ENCODE measurements around the gene NPW. TPM values are rescaled to one million over a fixed set of nuclear protein-coding genes. Genes with fewer than 3 reads are reported as not detected.

The NPW gene
- polyA plus RNA-seq, 1 donor (not counting 4 experiments of a cell fraction or from before 2014, with no cell fraction given), result not detected

DNA sequence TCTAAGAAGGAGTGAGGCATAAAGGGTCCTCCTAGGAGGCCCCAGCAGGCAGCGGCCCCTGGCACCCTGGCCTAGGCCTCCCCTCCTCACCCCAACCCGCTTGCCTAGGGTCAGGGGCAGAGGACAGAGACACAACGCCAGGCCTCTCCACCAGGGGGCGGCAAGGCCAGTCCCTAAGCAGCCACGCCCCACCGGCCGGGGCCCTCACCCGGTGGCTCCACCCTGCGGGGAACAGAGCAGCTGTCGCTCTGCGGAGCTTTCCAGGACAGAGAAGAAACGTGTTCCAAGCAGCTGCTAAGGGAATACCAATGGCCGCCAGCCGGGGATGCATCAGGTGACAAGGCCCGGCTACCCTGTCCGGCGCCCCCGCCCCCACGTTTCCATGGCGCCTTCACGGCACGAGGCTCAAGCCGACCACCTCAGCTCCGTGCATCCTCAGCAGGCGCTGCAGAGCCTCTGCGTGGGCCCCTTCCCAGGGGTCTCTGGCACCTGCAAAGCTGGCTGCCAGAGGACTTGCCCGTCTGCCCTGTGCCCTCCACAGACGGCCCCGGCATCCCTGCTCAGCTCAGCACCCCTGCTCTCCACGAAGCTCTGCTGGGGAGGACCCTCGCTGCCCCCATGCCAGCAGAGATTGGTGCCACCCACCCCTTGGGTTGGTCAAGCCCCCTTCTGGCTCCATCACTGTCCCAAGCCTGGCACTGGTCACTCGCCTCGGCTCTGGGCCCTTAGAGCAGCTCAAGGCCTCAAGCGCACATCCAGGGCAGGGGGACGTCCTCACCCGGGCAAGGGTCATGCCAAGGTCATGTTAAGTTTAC is 15.6 kb upstream of the NPW start:
- no peak for FAIRE-seq

DNA sequence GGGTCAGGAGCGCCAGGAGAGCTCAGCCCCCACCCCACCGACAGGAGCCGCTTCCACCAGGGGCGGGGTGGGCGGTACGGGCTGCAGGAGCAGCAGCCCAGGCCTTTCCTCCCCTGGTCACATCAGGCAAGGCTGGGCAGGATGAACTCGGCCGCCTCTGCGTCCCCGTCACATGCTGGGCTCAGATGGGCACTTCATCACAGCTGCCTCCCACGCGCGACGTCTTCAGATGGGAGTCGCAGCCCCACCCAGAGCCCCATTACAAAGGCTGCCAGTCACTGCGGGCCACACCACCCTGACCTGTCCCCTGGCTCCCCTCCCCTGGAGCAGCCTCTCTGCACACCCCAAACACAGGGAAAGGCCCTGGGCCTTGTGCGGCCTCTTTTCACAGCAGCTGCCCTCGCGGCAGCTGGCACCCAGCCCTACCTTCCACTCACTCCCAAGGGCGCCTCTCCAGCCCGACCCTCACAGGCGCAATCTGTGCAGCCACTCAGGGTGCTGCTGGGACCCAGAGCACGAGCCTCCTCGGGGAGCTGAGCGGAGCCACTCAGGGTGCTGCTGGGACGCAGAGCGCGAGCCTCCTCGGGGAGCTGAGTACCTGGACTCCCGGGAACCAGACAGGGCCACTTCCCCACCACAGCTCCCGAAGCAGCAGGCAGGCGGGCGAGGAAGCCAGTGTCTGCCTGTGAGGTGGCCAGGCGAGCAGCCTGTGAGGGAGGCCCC is 14.6 kb upstream of the NPW start:
- Histone ChIP-seq H3K27ac (ENCODE audit: control insufficient read depth, insufficient read depth, low read length) (no peak overlapping the region), H3K79me2 (ENCODE audit: control insufficient read depth, insufficient read depth, low read length) (peaks cover 80% of the 10 kb centered on the region), H3K36me3 (ENCODE audit: control insufficient read depth in 2 of 2, extremely low read depth in 1 of 2, insufficient read depth in 2 of 2, low read length in 2 of 2) (peaks cover 24 to 74% of the 10 kb centered on the region in 2 experiments), H3K27me3 (ENCODE audit: control insufficient read depth, extremely low read depth, insufficient read depth, low read length) (no peaks in the 10 kb centered on the region), H3K9me3 (ENCODE audit: control insufficient read depth, low read depth, low read length) (no peaks in the 10 kb centered on the region), H3K4me1 (ENCODE audit: control insufficient read depth, extremely low read depth, insufficient read depth, low read length) (peaks cover 29% of the 10 kb centered on the region), H2AFZ (ENCODE audit: control insufficient read depth, low read length) (no peak overlapping the region), H3K9me1 (ENCODE audit: control insufficient read depth, extremely low read depth, insufficient read depth, low read length) (no peaks in the 10 kb centered on the region), H3K4me2 (ENCODE audit: control insufficient read depth, extremely low read depth, insufficient read depth, low read depth, low read length) (no peak overlapping the region), H4K20me1 (ENCODE audit: control insufficient read depth, extremely low read depth, insufficient read depth, low read length) (peaks cover 58% of the 10 kb centered on the region), H3K9ac (ENCODE audit: control insufficient read depth, extremely low read depth, insufficient read depth, low read length) (no peak overlapping the region), H3K4me3 (ENCODE audit: control insufficient read depth in 2 of 3, extremely low read depth in 1 of 3, insufficient read depth in 2 of 3, low read depth in 1 of 3, low read length in 3 of 3) (no peak overlapping the region)
- DNase-seq (ENCODE audit: low read depth, low spot score) (no peak), FAIRE-seq (no peak)
- dilution Hi-C loops (cut with MboI; ENCODE audit: extremely low pct_ligation_motif_present, low sequenced_read_pairs), result no loop called here
- TF ChIP-seq EZH2 (IDR thresholded peaks at IDR 0.05; ENCODE audit: low read length), result no peak
- TF ChIP-seq, protein P1, sequence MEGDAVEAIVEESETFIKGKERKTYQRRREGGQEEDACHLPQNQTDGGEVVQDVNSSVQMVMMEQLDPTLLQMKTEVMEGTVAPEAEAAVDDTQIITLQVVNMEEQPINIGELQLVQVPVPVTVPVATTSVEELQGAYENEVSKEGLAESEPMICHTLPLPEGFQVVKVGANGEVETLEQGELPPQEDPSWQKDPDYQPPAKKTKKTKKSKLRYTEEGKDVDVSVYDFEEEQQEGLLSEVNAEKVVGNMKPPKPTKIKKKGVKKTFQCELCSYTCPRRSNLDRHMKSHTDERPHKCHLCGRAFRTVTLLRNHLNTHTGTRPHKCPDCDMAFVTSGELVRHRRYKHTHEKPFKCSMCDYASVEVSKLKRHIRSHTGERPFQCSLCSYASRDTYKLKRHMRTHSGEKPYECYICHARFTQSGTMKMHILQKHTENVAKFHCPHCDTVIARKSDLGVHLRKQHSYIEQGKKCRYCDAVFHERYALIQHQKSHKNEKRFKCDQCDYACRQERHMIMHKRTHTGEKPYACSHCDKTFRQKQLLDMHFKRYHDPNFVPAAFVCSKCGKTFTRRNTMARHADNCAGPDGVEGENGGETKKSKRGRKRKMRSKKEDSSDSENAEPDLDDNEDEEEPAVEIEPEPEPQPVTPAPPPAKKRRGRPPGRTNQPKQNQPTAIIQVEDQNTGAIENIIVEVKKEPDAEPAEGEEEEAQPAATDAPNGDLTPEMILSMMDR (optimal IDR thresholded peaks at IDR 0.05 in 1 of 3, IDR thresholded peaks at IDR 0.05 in 1 of 3, conservative IDR thresholded peaks at IDR 0.05 in 1 of 3; ENCODE audit: extremely low read depth in 1 of 3, insufficient read depth in 2 of 3, low read length in 3 of 3), result no peak

More for the DNA sequence above, 15.6 kb upstream of the NPW start:
- Histone ChIP-seq H3K4me1 (ENCODE audit: control insufficient read depth, extremely low read depth, insufficient read depth, low read length) (peaks cover 29% of the 10 kb centered on the region), H3K9me3 (ENCODE audit: control insufficient read depth, low read depth, low read length) (no peaks in the 10 kb centered on the region), H3K9me1 (ENCODE audit: control insufficient read depth, extremely low read depth, insufficient read depth, low read length) (no peaks in the 10 kb centered on the region), H3K4me2 (ENCODE audit: control insufficient read depth, extremely low read depth, insufficient read depth, low read depth, low read length) (no peak overlapping the region), H3K9ac (ENCODE audit: control insufficient read depth, extremely low read depth, insufficient read depth, low read length) (no peak overlapping the region), H2AFZ (ENCODE audit: control insufficient read depth, low read length) (no peak overlapping the region), H3K27ac (ENCODE audit: control insufficient read depth, insufficient read depth, low read length) (no peak overlapping the region), H3K79me2 (ENCODE audit: control insufficient read depth, insufficient read depth, low read length) (peaks cover 75% of the 10 kb centered on the region), H3K36me3 (ENCODE audit: control insufficient read depth in 2 of 2, extremely low read depth in 1 of 2, insufficient read depth in 2 of 2, low read length in 2 of 2) (peaks cover 27 to 74% of the 10 kb centered on the region in 2 experiments), H3K4me3 (ENCODE audit: control insufficient read depth in 2 of 3, extremely low read depth in 1 of 3, insufficient read depth in 2 of 3, low read depth in 1 of 3, low read length in 3 of 3) (no peak overlapping the region), H4K20me1 (ENCODE audit: control insufficient read depth, extremely low read depth, insufficient read depth, low read length) (peaks cover 58% of the 10 kb centered on the region), H3K27me3 (ENCODE audit: control insufficient read depth, extremely low read depth, insufficient read depth, low read length) (no peaks in the 10 kb centered on the region)
- dilution Hi-C loops (cut with MboI; ENCODE audit: extremely low pct_ligation_motif_present, low sequenced_read_pairs), result no loop called here
- no peak for DNase-seq (ENCODE audit: low read depth, low spot score)
- no peak for TF ChIP-seq EZH2 (IDR thresholded peaks at IDR 0.05; ENCODE audit: low read length)
- TF ChIP-seq, protein P1 (optimal IDR thresholded peaks at IDR 0.05 in 1 of 3, IDR thresholded peaks at IDR 0.05 in 1 of 3, conservative IDR thresholded peaks at IDR 0.05 in 1 of 3; ENCODE audit: extremely low read depth in 1 of 3, insufficient read depth in 2 of 3, low read length in 3 of 3), result peak; percentile 89 to 98 (median 94)

Data from keratinocyte (primary cell).